Measurements from ENCODE around the gene GRAMD1B.

- TF ChIP-seq, protein P1, sequence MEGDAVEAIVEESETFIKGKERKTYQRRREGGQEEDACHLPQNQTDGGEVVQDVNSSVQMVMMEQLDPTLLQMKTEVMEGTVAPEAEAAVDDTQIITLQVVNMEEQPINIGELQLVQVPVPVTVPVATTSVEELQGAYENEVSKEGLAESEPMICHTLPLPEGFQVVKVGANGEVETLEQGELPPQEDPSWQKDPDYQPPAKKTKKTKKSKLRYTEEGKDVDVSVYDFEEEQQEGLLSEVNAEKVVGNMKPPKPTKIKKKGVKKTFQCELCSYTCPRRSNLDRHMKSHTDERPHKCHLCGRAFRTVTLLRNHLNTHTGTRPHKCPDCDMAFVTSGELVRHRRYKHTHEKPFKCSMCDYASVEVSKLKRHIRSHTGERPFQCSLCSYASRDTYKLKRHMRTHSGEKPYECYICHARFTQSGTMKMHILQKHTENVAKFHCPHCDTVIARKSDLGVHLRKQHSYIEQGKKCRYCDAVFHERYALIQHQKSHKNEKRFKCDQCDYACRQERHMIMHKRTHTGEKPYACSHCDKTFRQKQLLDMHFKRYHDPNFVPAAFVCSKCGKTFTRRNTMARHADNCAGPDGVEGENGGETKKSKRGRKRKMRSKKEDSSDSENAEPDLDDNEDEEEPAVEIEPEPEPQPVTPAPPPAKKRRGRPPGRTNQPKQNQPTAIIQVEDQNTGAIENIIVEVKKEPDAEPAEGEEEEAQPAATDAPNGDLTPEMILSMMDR (IDR thresholded peaks at IDR 0.05) = no peak
- TF ChIP-seq POLR2A (IDR thresholded peaks at IDR 0.05) (no peak), POLR2AphosphoS5 (IDR thresholded peaks at IDR 0.05) (no peak)
Observed at GRCh38 chr11:123670081-123670480, 240.0 kb downstream of the GRAMD1B start.

All from breast epithelium (tissue), 3 donors.